HepG2 (cell line): ENCODE data around the gene PSMA7. TPM values are rescaled to one million over a fixed set of nuclear protein-coding genes. Genes with fewer than 3 reads are reported as not detected.

Experiments used
- ATAC-seq: fragments of 200-7000 bp; cut with Tn5 transposase; 3 replicates; pipeline ENCODE4 v1.9.1; 2020; ENCODE audit warnings: mild to moderate bottlenecking, moderate library complexity
- BruUV-seq: library from RNA; stranded (reverse); fragments of 400-500 nt; replicated peaks from 2 replicates; lab custom pipeline; 2021; lab: Mats Ljungman, UMichigan
- CTCF ChIA-PET: fragments of 300-600 bp; formaldehyde crosslinking; extraction: SDS; loops from one replicate; lab custom pipeline; 2021; ENCODE audit warnings: low total read pairs, inconsistent platforms, low intra/inter-chr PET ratio; lab: Yijun Ruan, JAX
- POLR2A ChIA-PET: fragments of 350-600 bp; sonication (Branson Sonifier 250); formaldehyde crosslinking; loops from one replicate; lab custom pipeline; 2020; ENCODE audit warnings: antibody characterized with exemption, inconsistent platforms; lab: Yijun Ruan, JAX
- DNase-seq: peaks from one replicate; pipeline ENCODE4 v3.0.0-alpha.2; 2015; ENCODE audit warnings: low spot score
- FAIRE-seq: peaks from 3 replicates; lab custom pipeline; 2011; peaks lifted over from hg19 to GRCh38; lab: Jason Lieb, UNC
- H2AFZ ChIP-seq: one replicate; pipeline ENCODE4 v1.6.1; 2011; ENCODE audit warnings: low read length, inconsistent platforms
- H3K27ac ChIP-seq: fragments of 300-600 bp; 3 replicates; pipeline ENCODE4 v1.8.0; 2011; ENCODE audit warnings: mixed run types, mild to moderate bottlenecking, mixed read lengths, low read length, inconsistent platforms; ENCODE audit not compliant: insufficient read depth; ENCODE audit errors: extremely low read length
- H3K27me3 ChIP-seq, 2 experiments: fragments of 200-600 bp in 1 of 2; 2 replicates in 1 of 2; 3 replicates in 1 of 2; pipeline versions ENCODE4 v1.6.0 to v1.8.0; 2011; ENCODE audit warnings: low read length in 2 of 2, mild to moderate bottlenecking in 2 of 2, moderate library complexity in 2 of 2, inconsistent platforms in 1 of 2; ENCODE audit not compliant: insufficient read depth in 2 of 2, control insufficient read depth in 1 of 2
- H3K36me3 ChIP-seq, 2 experiments: fragments of 200-600 bp in 1 of 2; replicated peaks in 1 of 2; 2 replicates in 1 of 2; 3 replicates in 1 of 2; pipeline versions ENCODE4 v1.5.1 to v1.8.0; 2011; ENCODE audit warnings: low read length in 2 of 2, inconsistent platforms in 1 of 2; ENCODE audit not compliant: insufficient read depth in 2 of 2, control insufficient read depth in 1 of 2
- H3K4me1 ChIP-seq: 2 replicates; pipeline ENCODE4 v1.5.1; 2012; ENCODE audit warnings: low read length, inconsistent platforms; ENCODE audit not compliant: insufficient read depth
- H3K4me2 ChIP-seq: 2 replicates; pipeline ENCODE4 v1.6.0; 2011; ENCODE audit warnings: low read depth, low read length, inconsistent platforms
- H3K4me3 ChIP-seq, 3 experiments: fragments of 200-600 bp in 1 of 3; sonication (generic), shearing (Covaris generic) in 1 of 3; replicated peaks in 1 of 3; 2 replicates each; pipeline ENCODE4 v1.5.1; 2011 to 2016; ENCODE audit warnings: low read length in 3 of 3, inconsistent platforms in 2 of 3, low read depth in 2 of 3, mild to moderate bottlenecking in 2 of 3, control low read depth in 1 of 3, mixed read lengths in 1 of 3; ENCODE audit not compliant: insufficient read depth in 1 of 3
- H3K79me2 ChIP-seq: one replicate; pipeline ENCODE4 v1.6.1; 2011; ENCODE audit warnings: low read length, inconsistent platforms; ENCODE audit not compliant: insufficient read depth
- H3K9ac ChIP-seq: 2 replicates; pipeline ENCODE4 v1.6.0; 2011; ENCODE audit warnings: mild to moderate bottlenecking, low read depth, low read length, inconsistent platforms; ENCODE audit not compliant: insufficient read depth
- H3K9me3 ChIP-seq: 2 replicates; pipeline ENCODE4 v1.5.1; 2012; ENCODE audit warnings: mild to moderate bottlenecking, low read length
- H4K20me1 ChIP-seq: 2 replicates; pipeline ENCODE4 v1.6.0; 2011; ENCODE audit warnings: inconsistent platforms, mild to moderate bottlenecking, low read length, moderate library complexity; ENCODE audit not compliant: insufficient read depth
- EED ChIP-seq: sonication (generic); formaldehyde crosslinking; IDR thresholded peaks from 2 replicates; pipeline ENCODE4 v1.5.0; 2020; ENCODE audit warnings: mild to moderate bottlenecking, missing genetic modification reagents
- GFI1 ChIP-seq: sonication (generic); formaldehyde crosslinking; IDR thresholded peaks from 2 replicates; pipeline ENCODE4 v1.5.0; 2020; ENCODE audit warnings: missing genetic modification reagents, mild to moderate bottlenecking, borderline replicate concordance
- JUND ChIP-seq: sonication (generic); formaldehyde crosslinking; IDR thresholded peaks from 2 replicates; pipeline ENCODE4 v1.8.0; 2022; ENCODE audit warnings: mild to moderate bottlenecking, missing genetic modification reagents
- THAP11 ChIP-seq: IDR thresholded peaks from 2 replicates; pipeline ENCODE4 v1.6.1; 2016; ENCODE audit warnings: missing biosample characterization, missing genetic modification reagents
- WGBS: methylation state at CpG from one replicate; pipeline ENCODE4 v1.1.6; 2017; ENCODE audit warnings: low lambda C conversion rate; 5-methylcytosine and 5-hydroxymethylcytosine counted together
- in situ Hi-C: cut with HindIII; loops from 2 replicates; pipeline ENCODE4 v1.10.0; 2017; ENCODE audit warnings: low pct_unique_long_range_greater_than_20kb; ENCODE audit not compliant: extremely low pct_ligation_motif_present
- intact Hi-C: fragments of 100-400 bp; cut with micrococcal nuclease; formaldehyde crosslinking; loops from one replicate; pipeline ENCODE4 v1.10.0; 2022; ENCODE audit not compliant: unreplicated experiment
- polyA plus RNA-seq, 8 experiments: library from polyadenylated mRNA; depleted of rRNA in 3 of 8; stranded (reverse) in 7 of 8; unstranded in 1 of 8; fragments of >200 nt; fragmentation: Illumina TruSeq in 4 of 8; extraction: Trizol in 4 of 8; gene quantifications; 2 replicates each; pipeline versions ENCODE4 v1.2.1 to v1.2.3, GENCODE V29; 2011 to 2016; ENCODE audit warnings: low read depth in 4 of 8, missing spikeins in 1 of 8, mixed read lengths in 1 of 8; ENCODE audit not compliant: insufficient read depth in 1 of 8
- total RNA-seq, 5 experiments: library from RNA; depleted of rRNA; stranded (reverse); fragments of >200 nt; fragmentation: Illumina TruSeq; extraction: Trizol; gene quantifications; 2 replicates each; pipeline ENCODE4 v1.2.3, GENCODE V29; 2016; ENCODE audit warnings: low read depth in 1 of 5
- TF ChIP-seq, protein P1 (sequence below): sonication (generic); formaldehyde crosslinking; IDR thresholded peaks from 2 replicates; pipeline ENCODE4 v1.8.1; 2023; ENCODE audit warnings: mild to moderate bottlenecking, moderate library complexity, missing genetic modification reagents
- TF ChIP-seq, protein P2 (sequence below): sonication (generic); formaldehyde crosslinking; IDR thresholded peaks from 2 replicates; pipeline ENCODE4 v1.5.1; 2020; ENCODE audit warnings: mild to moderate bottlenecking, missing genetic modification reagents, moderate library complexity

The PSMA7 gene
- total and polyA plus RNA-seq, 2 of the 13 experiments (the other 11 are each of a cell fraction or from before 2014, with no cell fraction given) = 531 to 631 TPM

GRCh38 chr20:62104234-62104789 lies 38.9 kb downstream of the PSMA7 start:
- H3K9ac ChIP-seq = no peak overlapping the region
- peaks cover 13% of the 10 kb centered on the region for H3K4me1 ChIP-seq
- no peaks in the 10 kb centered on the region for H3K36me3 ChIP-seq
- no peaks in the 10 kb centered on the region for H3K79me2 ChIP-seq
- in situ Hi-C loops = no loop called here
- H3K27ac ChIP-seq = no peak overlapping the region
- TF ChIP-seq, protein P1, sequence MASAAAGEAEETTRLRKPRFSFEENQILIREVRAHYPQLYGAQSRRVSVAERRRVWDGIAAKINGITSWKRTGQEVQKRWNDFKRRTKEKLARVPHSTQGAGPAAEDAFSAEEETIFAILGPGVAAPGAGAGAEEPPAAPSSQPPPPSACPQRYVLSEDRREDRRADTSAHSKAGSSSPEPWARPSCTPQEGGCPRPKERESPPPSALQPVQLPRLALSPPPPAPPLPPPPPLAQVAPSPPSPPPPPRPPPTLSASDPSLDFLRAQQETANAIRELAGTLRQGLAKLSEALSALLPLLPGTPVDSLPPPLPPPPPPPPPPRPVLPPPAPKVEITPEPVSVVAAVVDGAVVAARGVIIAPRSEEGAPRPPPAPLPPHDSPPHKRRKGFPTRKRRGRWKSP (CRISPR knock-in tag) = no peak
- 0 out of 2 replicates have a peak, but pooled peaks have one; percentile 18 for TF ChIP-seq EED (CRISPR knock-in tag)
- TF ChIP-seq JUND (CRISPR knock-in tag) = no peak
- TF ChIP-seq, protein P2, sequence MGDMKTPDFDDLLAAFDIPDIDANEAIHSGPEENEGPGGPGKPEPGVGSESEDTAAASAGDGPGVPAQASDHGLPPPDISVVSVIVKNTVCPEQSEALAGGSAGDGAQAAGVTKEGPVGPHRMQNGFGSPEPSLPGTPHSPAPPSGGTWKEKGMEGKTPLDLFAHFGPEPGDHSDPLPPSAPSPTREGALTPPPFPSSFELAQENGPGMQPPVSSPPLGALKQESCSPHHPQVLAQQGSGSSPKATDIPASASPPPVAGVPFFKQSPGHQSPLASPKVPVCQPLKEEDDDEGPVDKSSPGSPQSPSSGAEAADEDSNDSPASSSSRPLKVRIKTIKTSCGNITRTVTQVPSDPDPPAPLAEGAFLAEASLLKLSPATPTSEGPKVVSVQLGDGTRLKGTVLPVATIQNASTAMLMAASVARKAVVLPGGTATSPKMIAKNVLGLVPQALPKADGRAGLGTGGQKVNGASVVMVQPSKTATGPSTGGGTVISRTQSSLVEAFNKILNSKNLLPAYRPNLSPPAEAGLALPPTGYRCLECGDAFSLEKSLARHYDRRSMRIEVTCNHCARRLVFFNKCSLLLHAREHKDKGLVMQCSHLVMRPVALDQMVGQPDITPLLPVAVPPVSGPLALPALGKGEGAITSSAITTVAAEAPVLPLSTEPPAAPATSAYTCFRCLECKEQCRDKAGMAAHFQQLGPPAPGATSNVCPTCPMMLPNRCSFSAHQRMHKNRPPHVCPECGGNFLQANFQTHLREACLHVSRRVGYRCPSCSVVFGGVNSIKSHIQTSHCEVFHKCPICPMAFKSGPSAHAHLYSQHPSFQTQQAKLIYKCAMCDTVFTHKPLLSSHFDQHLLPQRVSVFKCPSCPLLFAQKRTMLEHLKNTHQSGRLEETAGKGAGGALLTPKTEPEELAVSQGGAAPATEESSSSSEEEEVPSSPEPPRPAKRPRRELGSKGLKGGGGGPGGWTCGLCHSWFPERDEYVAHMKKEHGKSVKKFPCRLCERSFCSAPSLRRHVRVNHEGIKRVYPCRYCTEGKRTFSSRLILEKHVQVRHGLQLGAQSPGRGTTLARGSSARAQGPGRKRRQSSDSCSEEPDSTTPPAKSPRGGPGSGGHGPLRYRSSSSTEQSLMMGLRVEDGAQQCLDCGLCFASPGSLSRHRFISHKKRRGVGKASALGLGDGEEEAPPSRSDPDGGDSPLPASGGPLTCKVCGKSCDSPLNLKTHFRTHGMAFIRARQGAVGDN = peak; percentile 40
- peak; percentile 66; the same call in 1 of the 2 replicates for TF ChIP-seq GFI1 (CRISPR knock-in tag)
- TF ChIP-seq THAP11 (CRISPR knock-in tag) = no peak
- TF ChIP-seq, all 625 proteins: peak for 3
- Histone ChIP-seq H3K4me3 (no peak overlapping the region; a peak in 1 of 6 replicates), H3K9me3 (peaks cover 25% of the 10 kb centered on the region), H4K20me1 (no peaks in the 10 kb centered on the region), H3K4me2 (no peak overlapping the region; the same call in 1 of the 2 replicates), H3K27me3 (peaks cover 21 to 45% of the 10 kb centered on the region in 2 experiments), H2AFZ (no peak overlapping the region)
- ATAC-seq (peak; percentile 53), FAIRE-seq (no peak), DNase-seq (no peak)
- CTCF ChIA-PET = no interaction called here
- 26% methylated on average over 15 of the region's 15 CpGs for WGBS
- no TSS peak for BruUV-seq
- intact Hi-C loops = no loop called here
- POLR2A ChIA-PET = interaction anchor here (1.9 to 3.2 kb wide), 3 partner anchors 16 to 37 kb away, joined by 9 to 21 read pairs (median 12); partner anchors contain the start of gene LSM14B
